Measurements from ENCODE around the gene NCKAP5.

NCKAP5 gene

DNA sequence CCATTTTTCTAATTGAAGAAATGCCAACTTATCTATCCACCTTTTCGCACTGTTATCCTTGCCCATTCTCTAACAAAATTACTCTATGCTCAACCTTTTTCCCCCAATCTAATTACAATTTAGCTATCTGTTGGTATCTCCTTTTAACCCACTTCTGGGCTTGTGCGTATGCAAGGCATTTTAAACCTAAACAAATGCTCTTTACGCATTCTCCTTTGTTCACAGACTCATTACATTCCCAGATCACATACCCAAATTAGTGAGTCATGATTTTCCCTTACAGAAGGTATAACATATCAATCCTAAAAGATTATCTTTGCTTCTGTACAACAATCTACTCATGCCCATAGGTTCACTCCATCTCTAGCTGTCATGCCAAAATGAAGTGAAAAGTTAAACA, 826.5 kb downstream of the NCKAP5 start:
- no peak for DNase-seq (ENCODE audit: low read depth)
- no peak overlapping the region for H3K4me3 ChIP-seq (ENCODE audit: control insufficient read depth, low read depth, low read length)
- TF ChIP-seq, protein P1, sequence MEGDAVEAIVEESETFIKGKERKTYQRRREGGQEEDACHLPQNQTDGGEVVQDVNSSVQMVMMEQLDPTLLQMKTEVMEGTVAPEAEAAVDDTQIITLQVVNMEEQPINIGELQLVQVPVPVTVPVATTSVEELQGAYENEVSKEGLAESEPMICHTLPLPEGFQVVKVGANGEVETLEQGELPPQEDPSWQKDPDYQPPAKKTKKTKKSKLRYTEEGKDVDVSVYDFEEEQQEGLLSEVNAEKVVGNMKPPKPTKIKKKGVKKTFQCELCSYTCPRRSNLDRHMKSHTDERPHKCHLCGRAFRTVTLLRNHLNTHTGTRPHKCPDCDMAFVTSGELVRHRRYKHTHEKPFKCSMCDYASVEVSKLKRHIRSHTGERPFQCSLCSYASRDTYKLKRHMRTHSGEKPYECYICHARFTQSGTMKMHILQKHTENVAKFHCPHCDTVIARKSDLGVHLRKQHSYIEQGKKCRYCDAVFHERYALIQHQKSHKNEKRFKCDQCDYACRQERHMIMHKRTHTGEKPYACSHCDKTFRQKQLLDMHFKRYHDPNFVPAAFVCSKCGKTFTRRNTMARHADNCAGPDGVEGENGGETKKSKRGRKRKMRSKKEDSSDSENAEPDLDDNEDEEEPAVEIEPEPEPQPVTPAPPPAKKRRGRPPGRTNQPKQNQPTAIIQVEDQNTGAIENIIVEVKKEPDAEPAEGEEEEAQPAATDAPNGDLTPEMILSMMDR (IDR thresholded peaks at IDR 0.05; ENCODE audit: control insufficient read depth, insufficient read depth, low read depth, low read length, missing control alignments), result no peak

DNA sequence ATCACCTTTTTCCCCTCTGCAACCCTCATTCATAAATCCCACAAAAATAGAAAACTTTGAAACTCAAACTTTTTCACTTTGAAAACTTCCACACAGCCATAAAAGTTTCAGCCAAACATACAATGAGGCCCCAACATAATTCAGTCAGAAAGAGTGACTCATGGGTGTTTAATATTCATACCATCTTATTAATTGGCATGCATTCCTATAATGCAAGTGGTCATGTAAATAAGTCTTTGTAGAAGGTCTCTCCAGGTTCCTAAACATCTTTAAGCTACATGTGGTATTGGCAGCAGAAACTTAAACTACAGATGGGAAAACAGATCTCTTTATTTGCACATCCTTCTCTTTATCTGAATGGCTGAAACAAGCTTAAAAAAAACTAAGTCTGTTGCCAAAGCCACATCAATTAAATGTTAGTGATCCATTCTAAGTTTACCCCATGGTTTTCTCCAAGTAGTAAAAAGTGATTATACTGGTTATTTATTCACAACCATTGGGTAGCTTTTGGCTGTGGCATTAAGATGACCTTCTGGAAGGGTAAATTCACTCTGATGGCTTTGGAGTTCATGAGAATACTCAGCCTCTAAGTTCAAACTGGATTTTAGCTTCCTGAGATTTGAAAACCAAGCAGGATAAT, 828.1 kb downstream of the NCKAP5 start:
- no peak for DNase-seq (ENCODE audit: low read depth)
- TF ChIP-seq, protein P1 (IDR thresholded peaks at IDR 0.05; ENCODE audit: control insufficient read depth, insufficient read depth, low read depth, low read length, missing control alignments), result no peak

DNA sequence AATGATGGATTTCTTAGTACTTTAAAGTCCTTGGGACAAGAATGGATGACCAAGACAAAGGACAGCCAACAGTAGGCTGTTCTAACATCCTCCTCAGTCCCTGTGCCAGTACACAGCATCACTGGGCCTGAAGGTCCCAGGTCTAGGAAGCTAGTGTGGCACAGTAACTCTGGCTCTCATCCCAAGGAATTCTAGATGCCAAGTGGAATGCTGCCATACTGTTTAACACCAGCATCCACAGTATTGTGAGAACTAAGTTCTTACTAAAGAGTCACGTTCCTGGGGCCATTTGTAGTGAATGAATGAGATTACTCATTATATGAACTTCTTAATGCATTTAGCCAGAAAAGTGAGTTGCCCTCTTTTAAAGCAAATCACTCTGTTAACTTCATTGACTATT, 830.0 kb downstream of the NCKAP5 start:
- no peak for DNase-seq (ENCODE audit: low read depth)
- TF ChIP-seq, protein P1 (IDR thresholded peaks at IDR 0.05; ENCODE audit: control insufficient read depth, insufficient read depth, low read depth, low read length, missing control alignments), result no peak
- no peak overlapping the region for H3K4me3 ChIP-seq (ENCODE audit: control insufficient read depth, low read depth, low read length)

More for the DNA sequence above, 828.1 kb downstream of the NCKAP5 start:
- H3K4me3 ChIP-seq (ENCODE audit: control insufficient read depth, low read depth, low read length), result no peak overlapping the region

- no peak for DNase-seq (ENCODE audit: low read depth)
- no peak overlapping the region for H3K4me3 ChIP-seq (ENCODE audit: control insufficient read depth, low read depth, low read length)
- TF ChIP-seq, protein P1 (IDR thresholded peaks at IDR 0.05; ENCODE audit: control insufficient read depth, insufficient read depth, low read depth, low read length, missing control alignments), result no peak
These were observed 832.2 kb downstream of the NCKAP5 start for GRCh38 chr2:132736059-132736458.

DNA sequence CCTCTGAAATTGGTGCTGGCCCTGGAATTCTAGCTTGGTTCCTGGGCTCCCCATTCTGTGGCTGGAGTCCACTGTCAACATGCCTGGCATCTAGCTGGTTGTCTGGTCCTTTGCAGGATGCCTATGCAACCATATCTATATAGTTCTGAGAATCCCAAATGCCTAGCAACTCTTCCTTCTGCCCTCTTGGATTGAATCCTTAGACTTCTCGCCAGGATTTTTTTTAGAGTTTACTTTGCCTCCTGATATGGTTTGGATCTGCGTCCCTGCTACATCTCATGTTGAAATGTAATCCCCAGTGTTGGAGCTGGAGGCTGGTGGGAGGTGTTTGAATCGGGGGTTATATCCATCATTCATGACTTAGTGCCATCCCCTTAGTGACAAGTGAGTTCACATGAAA, 833.3 kb downstream of the NCKAP5 start:
- no peak overlapping the region for H3K4me3 ChIP-seq (ENCODE audit: control insufficient read depth, low read depth, low read length)
- TF ChIP-seq, protein P1 (IDR thresholded peaks at IDR 0.05; ENCODE audit: control insufficient read depth, insufficient read depth, low read depth, low read length, missing control alignments), result no peak
- DNase-seq (ENCODE audit: low read depth), result no peak

- no peak overlapping the region for H3K4me3 ChIP-seq (ENCODE audit: control insufficient read depth, low read depth, low read length)
- TF ChIP-seq, protein P1 (IDR thresholded peaks at IDR 0.05; ENCODE audit: control insufficient read depth, insufficient read depth, low read depth, low read length, missing control alignments), result no peak
- no peak for DNase-seq (ENCODE audit: low read depth)
These were observed 835.2 kb downstream of the NCKAP5 start for GRCh38 chr2:132733094-132733493.
